Inferior parietal cortex (tissue), 1 donor: ENCODE data around the gene LATS2.

ENCODE experiments used
- DNase-seq: peaks from one replicate; pipeline ENCODE4 v3.0.0-alpha.2; 2016; ENCODE audit errors: extremely low spot score

The LATS2 gene

DNA sequence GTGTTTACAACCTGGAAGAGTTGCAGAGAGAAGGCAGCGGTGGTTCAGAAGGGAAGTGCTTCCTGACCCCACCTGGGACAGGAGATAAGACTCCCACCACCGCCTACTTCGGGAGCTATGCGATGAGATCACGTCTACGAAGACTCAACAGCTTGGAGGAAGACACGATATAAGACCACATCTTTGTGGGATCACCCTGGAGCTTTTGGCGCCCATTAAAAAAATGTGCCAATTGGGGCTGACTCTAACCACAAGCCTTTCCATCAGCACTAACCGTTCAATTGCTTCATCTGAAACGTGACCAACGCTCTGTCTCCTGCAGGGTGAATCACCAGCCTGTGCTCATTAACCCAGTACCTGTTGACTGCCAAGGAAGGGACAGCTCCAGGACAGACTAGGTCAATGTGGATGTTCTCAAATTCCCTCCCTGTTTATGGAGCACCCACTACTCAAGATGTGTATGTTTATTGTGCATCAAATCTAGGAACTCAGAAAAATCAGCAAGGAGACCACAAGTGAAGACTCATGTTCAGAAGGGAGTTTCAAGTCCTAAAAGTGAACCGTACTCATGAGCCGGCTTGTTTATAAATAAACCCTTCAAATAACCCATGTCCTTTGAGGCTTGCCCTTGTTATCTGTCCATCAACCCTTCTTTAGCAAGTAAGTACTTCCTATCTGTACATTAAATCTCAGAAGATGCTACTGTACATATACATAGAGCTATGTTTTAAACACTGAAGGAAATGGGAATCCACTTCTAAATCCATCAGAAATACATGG, 67.5 kb downstream of the LATS2 start:
- DNase-seq: no peak

DNA sequence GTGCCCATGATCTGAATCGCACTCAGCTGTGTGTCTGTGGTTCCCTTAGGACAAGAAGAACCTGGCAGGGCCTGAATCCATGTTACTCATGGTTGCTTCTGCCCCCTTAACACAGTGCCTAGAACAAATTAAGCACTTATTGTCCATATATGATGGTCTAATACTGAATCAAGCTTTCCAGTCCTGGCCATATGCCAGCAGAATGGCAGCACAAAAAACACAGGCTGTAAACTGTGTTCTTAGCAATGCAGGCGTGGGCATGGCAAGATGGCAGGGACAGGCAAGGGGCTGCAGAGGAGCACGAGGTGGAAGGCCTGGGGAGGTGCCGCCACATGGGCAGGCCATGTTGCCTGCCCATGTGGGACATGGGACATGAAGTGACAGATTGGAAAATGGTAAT, 68.2 kb downstream of the LATS2 start:
- DNase-seq: no peak

DNA sequence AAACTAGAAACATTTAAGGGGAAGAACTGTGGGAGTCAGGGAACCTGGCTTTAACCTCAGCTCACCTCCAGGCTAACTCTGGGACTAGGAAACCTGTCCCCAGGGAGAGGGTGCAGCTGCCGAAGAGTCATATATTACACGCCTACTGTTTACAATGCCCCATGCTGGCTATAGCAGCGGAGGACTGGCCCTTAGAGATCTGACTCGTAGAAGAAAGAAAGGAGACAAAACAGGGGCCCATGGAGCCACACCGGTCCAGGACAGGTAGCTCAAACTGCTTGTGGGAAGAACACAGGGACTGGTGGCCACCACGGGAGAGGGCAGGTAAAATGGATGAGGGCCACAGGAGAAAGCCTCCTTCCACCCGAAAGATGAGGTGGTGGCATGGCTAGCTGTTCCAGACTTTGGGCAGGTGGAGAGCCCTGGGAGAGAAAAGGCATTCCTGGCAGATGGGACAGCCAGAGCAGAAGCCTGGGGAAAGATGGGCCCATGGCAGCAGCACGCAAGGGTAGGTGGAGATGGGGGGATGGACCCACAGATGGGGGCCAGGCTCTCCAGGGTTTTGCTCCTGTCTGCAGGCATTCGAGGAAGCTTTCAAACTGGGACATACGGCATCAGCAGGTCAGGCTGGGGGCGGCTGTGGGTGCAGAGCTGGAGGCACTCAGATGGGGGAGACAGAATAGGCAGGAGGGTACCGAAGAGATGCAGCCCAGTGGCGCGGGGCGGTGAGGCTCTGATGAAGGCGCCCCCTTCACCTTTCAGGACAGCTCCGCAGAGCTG, 69.5 kb downstream of the LATS2 start:
- DNase-seq: no peak

DNA sequence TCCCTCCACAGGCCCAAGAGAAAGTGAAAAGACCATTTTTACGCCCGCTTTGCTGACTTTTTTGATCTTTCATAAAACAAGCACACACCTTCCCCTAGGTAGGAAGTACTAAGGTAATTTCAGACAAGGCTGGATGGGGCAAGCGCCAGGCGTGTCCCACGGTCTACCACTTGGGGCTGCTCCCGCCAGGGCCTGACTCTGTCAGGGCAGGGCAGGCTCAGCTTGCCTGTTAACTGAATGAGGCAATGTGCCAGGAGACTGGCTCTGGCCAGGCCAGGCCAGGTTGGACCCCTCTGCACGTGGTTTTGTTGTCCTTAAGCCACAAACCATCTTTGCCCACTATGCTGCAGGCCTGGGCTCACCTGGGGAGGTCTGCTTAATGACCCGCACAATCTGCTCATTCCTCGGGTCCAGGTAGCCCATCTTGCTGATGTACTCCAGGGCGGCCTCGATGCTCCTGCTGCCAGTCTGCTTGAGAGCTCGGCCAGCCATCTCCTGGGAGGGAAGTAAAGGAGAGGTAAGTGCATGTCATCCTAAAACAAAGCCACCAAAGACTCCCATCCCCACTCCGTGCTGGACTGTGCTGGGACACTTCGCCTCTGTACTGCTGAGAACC, 70.4 kb downstream of the LATS2 start:
- DNase-seq: no peak

DNA sequence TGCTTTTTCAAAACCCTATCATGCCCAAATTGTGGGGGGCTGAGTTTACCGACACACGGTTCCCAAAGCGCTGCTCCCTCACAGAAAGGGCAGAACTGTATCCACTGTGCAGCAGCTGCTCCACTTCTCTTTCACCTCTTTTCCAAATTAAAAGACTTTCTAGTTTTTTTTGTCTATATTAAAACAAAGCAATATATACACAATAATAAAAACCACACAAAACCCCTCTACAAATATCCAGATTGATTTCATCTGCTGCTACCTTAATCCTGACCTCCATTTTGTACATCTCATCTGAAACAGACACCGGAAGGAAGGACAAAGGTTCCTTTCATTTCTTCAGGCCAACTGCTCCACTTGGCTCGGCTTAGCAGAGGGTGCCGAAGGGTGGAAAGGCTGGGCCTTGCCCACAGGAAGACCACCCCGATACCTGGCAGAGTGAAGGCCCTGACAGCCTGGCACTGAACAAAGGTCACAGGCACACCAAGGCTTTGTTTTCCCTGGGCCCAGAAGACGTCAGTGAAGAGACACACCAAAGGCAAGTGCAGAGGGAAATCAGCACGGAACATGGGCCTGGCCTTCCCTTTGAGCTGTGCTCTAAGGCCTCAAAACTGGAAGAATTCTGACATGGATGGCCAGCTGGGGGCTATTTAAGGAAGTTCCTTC, 71.6 kb downstream of the LATS2 start:
- no peak for DNase-seq

DNA sequence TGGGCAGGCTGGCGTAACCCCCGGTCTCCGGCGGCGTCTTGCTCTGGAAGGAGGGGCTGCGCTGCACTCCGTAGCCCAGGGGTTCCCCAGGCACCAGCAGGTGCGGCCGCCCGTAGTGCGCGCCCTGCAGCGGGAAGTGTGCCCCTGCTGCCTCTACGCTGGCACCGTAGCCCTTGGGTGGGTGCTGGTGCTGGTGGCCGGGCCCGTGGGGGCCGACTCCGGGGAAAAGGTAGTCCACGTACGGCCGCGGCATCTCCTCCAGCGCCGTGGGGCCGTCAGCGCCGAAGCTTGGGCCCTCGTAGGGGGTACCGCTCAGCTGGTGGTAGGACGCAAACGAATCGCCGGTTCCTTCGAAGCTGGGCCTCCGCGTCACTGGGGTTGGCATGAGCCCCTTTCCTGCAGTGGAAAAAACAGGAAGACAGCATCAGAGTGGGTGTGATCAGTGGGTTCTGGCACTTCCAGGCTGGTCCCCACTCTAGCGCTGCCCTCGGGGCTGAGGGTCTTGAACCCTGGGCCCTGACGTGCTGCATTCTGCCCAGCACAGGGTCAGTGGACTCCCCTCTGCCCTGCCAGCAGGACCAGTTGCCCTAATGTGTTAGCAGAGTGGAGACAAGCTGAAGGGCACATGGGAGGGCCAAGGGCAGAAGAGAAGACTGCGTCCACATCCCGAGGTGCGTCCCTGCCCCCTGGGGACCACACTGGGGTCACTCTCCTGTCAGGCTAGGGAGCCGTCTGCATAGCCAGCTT, 72.3 kb downstream of the LATS2 start:
- no peak for DNase-seq

DNA sequence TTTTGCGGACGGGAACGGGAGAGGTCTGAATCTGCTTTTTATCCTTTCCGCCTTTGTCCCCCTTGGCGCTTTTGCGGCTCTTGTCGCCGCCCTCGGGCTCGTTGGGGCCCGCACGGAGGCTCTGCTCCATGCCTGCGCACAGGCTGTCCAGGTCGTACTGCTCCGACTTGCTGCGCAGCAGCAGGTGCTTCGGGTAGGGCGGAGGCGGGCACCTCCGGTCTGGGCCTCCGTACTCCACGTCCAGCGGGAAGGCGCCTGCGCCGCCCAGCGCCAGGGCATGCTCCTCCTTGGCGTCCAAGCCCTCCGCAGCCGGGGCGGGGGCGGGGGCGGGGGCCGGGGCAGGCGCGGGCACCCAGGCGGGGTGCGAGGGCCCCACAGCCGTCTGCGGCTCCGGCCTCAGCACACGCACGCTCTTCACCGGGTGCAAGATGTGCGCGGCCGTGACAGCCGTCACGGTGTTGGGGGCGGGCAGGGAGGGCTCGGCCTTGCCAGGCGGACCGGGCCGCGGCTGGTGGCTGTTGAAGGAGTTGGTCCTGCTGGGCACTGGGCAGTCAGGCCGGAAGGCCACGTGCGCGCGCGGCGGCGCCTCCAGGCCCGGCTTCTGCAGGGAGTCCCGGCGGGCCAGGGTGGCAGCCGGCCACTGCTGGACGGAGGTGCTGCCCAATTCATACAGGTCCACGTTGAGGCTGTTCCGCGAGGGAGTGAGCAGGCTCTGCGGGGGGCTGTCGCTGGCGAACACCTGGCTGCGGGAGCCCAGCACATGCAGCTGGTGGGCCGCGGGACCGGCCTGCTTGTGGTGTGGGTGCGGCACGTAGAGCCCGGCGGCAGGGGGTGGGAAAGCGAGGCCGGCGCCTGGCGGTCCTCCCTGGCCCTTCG, 73.1 kb downstream of the LATS2 start:
- DNase-seq: no peak

DNA sequence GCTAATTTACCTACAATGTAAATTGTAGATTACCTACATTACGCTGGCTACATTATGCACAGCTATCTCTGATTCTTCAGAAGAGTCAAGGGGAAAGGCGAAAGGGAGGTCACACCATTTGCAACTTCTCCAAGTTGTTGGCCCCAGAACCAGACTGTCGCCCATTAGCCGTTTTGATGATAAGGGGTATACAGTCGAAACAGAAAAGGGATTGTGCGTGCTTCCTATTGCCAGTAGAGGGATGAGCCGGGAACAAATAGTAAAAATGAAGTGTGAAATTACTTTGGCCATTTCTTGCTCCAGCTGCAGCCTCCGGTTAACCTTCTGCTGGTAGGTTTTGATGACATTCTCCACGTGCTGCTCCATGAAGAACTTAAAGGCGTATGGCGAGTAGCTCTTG, 73.8 kb downstream of the LATS2 start:
- no peak for DNase-seq

DNA sequence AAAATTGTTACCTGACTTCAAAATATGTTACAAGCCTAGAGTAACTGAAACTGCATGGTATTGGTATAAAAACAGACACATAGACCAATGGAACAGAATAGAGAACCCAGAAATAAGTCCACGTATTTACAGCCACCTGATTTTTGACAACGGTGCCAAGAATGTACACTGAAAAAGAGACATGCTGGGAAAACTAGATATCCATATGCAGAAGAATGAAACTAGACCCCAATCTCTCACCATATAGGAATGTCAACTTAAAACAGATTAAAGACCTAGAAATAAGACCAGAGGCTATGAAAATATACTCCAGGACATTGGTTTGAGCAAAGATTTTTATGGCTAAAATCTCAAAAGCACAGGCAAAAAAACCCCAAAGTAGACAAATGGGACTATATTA, 76.5 kb downstream of the LATS2 start:
- no peak for DNase-seq

DNA sequence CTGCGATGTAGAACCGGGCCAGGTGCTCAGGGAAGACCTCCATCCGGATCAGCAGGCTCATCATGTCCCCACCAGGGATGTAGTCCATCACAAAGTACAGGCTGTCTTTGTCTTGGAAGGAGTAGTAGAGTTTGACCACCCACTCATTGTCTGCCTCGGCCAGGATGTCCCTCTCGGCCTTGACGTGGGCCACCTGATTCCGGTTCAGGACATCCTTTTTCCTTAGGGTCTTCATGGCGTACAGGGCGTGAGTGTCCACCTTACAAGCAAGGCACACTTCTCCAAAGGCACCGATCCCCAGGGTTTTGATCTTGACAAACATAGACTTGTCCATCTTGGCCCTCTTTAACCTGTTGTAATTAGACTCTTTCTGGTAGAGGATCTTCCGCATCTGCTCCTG, 78.0 kb downstream of the LATS2 start:
- DNase-seq: no peak

DNA sequence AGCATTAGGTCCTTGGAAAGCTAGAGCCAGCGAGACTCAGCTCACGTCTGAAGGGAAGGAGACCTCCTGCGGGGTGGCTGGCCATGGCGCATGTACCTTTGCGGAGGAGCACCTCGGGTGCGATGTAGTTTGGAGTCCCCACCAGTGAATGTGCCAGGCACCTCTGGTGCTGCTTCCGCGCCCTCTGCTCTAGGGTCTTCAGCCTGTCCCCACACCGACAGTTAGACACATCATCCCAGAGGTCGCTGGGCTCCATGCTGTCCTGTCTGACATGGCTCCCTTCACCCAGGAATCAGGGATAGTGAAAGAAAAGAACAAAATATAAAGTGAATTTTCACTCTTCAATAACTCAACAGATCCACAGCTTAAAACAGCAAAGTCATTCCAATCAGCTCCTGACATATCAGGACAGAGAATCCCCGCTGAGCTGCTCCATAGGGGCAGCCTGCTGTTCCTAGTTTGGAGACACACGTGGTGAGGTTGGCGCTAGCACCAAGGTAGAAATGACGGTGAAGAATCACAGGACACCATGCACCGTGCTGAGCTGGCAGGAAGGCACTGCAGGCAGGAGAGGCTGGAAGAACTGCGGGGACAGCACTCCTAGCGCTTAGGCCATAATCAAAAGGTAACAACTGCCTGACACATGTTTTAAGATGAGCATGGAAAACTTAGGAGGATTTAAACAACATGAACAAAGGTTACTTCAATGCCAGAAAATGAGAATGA, 79.9 kb downstream of the LATS2 start:
- DNase-seq: no peak

DNA sequence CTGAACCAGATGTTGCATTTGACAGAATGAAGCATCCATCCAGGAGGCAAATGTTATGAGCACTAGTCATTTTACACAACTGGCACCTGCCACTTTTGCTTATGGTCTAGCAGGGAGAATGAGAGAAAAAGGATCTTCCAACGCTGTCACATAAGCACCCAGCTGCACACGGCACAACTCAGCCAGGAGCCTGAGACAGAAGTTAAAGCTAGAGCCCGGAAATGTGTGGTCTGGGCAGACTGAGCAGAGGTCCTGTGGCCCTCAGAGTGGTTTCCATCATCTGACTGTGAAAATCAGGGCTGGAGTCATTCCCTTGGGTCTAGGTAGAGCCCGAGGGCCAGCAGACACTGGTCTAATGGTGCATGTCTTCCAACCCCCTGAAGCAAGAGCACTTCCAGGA, 80.5 kb downstream of the LATS2 start:
- no peak for DNase-seq

DNA sequence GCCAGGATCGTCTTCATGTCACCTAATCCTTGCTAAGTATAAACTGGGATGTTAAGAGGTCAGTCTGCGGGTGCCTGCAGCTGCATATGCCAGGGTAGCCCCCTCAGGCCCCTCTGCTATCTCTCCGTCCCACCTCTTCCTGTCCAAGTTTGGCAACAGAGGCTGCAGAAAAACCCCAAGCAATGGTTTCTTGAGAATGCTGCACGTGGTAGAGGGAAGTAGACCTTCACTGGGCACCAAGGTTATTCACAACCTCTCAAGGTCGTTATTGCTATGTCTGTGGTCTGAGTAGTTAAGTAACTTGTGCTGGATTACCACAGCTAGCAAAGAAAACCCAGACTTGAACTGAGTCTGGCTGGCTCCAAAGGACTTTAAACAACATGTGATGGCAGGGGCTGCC, 81.0 kb downstream of the LATS2 start:
- no peak for DNase-seq

DNA sequence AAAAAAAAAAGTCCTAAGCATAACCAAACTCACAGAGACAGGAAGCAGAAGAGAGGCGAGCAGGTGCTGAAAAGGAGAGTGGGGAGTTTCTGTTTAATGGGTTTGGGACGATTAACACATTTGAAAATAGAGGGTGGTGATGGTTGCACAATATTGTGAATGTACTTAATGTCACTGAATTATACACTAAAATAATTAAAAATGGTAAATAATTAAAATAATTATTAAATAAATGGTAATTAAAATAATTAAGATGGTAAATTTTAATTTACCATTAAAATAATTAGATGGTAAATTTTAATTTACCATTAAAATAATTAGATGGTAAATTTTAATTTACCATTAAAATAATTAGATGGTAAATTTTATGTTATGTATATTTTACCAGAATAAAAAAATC, 84.0 kb downstream of the LATS2 start:
- DNase-seq: no peak

DNA sequence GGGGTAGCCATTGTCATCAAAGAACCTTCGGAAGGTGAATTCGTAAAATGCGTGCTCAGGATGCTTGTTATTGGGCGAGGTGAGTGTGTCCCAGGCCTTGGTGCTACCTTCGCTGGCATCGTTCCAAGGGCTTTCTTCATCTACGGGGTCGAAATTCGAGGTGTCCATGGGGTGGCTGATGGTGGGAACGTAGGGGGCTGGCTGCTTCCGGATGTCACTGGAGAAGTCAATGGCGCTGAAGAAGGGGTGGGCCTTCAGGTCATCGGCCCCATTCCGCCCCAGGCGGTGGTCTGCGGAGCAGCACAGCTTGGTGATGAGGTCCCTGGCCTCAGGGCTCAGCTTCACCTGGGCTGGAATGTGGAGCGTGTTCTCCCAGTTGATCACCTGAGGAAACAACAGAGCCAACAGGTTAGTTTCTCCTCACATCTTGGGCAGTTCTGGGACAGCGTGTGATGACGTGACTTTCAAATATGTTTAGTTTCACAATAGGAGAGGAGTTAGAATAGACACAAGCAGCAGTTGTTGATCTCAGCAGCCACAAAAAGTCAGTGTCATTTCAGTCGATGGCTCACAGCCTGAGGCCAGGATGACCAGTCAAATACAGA, 86.3 kb downstream of the LATS2 start:
- DNase-seq: no peak

DNA sequence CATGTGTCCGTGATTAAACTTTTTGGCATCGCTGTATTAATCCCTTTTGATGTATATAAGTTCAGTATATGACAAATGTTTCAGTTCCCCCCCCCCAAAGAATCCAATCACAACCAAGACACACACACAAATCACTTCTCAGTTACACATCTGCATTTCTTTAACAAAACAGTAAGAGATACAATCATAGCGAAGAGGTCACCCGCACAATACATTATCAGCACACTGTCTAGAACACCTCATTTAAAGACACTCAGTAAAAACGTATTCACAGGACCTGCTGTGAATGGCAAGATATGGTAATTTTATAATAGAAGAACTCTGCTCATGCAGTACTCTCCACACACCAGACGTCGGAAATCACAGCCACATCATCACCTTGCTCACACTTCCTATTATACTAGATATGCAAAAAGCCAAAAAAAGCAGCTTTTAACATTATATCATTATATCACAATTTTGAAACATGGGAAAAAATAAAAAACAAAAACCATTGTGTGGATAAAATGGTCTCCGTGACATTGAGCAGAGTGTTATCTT, 87.4 kb downstream of the LATS2 start:
- no peak for DNase-seq

DNA sequence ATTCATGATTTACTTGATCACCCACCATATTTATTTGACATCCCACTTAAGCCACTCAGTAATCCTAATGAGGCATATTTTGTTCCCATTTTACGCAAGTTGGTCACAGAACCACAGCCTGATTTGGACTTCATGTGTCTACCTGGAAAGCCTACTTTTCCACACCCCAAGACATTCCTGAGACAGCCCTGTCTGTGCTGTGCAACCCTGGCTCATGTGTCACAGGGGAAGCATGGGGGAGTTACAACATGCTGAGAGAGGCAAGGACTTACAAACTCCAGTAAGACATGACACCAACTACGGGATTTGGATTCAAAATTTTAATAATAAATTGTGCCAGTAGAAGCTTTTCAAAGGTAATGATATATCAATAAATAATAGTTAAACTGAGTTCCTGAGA, 88.7 kb downstream of the LATS2 start:
- no peak for DNase-seq

DNA sequence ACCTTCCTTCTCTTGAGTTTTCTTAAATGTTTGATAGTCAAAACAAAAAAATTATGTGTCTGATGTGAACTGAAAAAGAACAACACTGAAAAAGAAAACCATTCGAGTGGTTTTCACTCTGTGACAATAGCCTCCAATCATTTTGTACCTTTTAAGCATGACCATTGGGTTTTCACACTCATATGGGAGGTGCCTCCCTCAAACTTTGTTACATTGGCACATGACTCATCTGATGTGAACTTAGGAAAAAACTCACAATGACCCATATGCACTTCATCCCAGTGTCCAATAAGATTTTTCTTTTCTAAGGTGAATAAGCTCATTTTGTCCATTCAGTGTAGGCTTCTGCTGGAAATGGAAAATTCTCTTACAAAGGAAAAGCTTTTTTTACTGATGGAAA, 92.2 kb downstream of the LATS2 start:
- no peak for DNase-seq

DNA sequence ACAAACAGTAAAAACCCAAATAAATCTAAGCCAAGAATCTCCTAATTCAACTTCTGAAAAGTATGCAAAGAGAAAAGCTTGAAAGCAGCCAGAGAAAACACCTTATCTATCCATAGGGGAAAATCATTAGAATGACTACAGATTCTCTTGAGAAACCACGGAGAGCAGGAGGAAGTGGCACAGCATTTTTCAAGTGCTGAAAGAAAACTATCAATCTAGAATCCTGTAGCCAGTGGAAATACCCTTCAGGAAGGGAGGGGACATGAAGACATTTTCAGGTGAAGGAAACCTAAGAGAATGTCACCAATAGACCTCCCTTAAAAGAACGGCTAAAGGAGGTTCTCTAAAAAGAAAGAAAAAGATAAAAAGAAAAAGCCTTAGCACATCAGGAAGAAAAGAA, 92.6 kb downstream of the LATS2 start:
- DNase-seq: no peak
